IPS-20b (cell line): ENCODE results near the gene ZNF236.
"Not testable (repeated sequence)": the region's sequence is repeated elsewhere in the genome, so short reads cannot be mapped to it uniquely, and the experiment has no call there.

Experiments used
- H3K27ac ChIP-seq: one replicate; pipeline ENCODE4 v1.5.1; 2013; ENCODE audit warnings: low read length
- H3K27me3 ChIP-seq: 2 replicates; pipeline ENCODE4 v1.6.1; 2013; ENCODE audit warnings: mild to moderate bottlenecking, low read length, inconsistent platforms; ENCODE audit not compliant: insufficient read depth
- H3K36me3 ChIP-seq: 2 replicates; pipeline ENCODE4 v1.6.1; 2013; ENCODE audit warnings: low read depth, mild to moderate bottlenecking, inconsistent platforms, low read length, moderate library complexity; ENCODE audit not compliant: insufficient read depth
- H3K4me1 ChIP-seq: 2 replicates; pipeline ENCODE4 v1.6.1; 2013; ENCODE audit warnings: mild to moderate bottlenecking, control low read depth, inconsistent platforms, low read length, moderate library complexity; ENCODE audit not compliant: insufficient read depth
- H3K4me3 ChIP-seq: 2 replicates; pipeline ENCODE4 v1.5.1; 2013; ENCODE audit warnings: mild to moderate bottlenecking, low read length, inconsistent platforms
- H3K9ac ChIP-seq: 2 replicates; pipeline ENCODE4 v1.6.1; 2013; ENCODE audit warnings: low read depth, mild to moderate bottlenecking, inconsistent platforms, low read length, moderate library complexity
- H3K9me3 ChIP-seq: 2 replicates; pipeline ENCODE4 v1.6.1; 2013; ENCODE audit warnings: mild to moderate bottlenecking, low read depth, low read length, inconsistent platforms; ENCODE audit not compliant: insufficient read depth

ZNF236 gene

GRCh38 chr18:76803814-76804213, 18.5 kb upstream of the ZNF236 start:
- Histone ChIP-seq H3K9me3 (0 out of 2 replicates have a peak, but pooled peaks cover 2% of the 10 kb centered on the region), H3K27me3 (no peaks in the 10 kb centered on the region; the same call in 1 of the 2 replicates), H3K9ac (no peak overlapping the region), H3K36me3 (no peaks in the 10 kb centered on the region), H3K27ac (no peak overlapping the region), H3K4me3 (no peak overlapping the region), H3K4me1 (no peaks in the 10 kb centered on the region)

DNA sequence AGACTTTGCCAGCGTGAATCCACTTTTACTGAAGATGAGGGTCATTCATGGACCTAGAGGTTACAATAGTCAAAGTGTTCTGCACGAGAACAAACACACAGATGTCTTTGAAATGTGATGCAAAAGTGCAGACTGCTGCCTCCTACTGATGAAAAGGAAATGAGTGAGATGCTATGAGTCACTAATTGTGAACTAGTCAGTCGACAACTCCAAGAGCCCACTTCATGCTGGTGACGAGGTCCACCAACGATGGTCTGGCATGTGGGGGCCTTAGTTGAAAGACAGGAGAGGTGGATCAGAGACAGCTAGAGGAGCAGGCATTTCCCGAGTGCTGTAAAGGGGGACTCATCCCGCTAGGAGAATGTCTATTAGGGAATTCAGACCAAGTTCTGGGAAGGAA, 17.1 kb upstream of the ZNF236 start:
- Histone ChIP-seq H3K4me3 (no peak overlapping the region), H3K27ac (no peak overlapping the region), H3K9ac (no peak overlapping the region), H3K36me3 (no peaks in the 10 kb centered on the region), H3K4me1 (no peaks in the 10 kb centered on the region), H3K27me3 (no peaks in the 10 kb centered on the region; the same call in 1 of the 2 replicates), H3K9me3 (no peaks in the 10 kb centered on the region)

DNA sequence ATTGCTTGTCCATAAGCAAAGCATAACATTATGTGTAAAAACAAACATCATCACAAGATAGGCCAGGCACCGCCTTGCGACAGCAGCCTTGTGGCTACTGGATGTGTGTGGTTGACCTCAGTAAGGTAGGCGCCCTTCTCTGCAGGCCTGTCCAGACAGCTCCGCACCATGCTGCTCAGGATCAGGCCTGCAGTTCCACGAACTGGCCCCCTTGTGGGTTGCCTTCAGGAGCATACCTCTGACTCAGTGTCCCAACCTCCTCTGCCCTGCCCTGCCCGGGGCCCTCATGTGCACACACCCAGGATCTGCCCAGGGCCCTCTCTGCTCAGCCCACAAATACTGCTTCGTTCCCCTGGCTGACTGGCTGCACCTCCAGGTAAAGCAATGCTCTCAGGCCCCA, 16.1 kb upstream of the ZNF236 start:
- H3K4me1 ChIP-seq: no peaks in the 10 kb centered on the region
- H3K9me3 ChIP-seq: no peaks in the 10 kb centered on the region
- H3K9ac ChIP-seq: no peak overlapping the region
- no peak overlapping the region for H3K4me3 ChIP-seq
- no peak overlapping the region for H3K27ac ChIP-seq
- H3K36me3 ChIP-seq: no peaks in the 10 kb centered on the region
- no peaks in the 10 kb centered on the region; the same call in 1 of the 2 replicates for H3K27me3 ChIP-seq

GRCh38 chr18:76808561-76808960, 13.8 kb upstream of the ZNF236 start:
- H3K27me3 ChIP-seq: no peaks in the 10 kb centered on the region
- H3K4me1 ChIP-seq: no peaks in the 10 kb centered on the region
- no peaks in the 10 kb centered on the region for H3K36me3 ChIP-seq
- H3K4me3 ChIP-seq: no peak overlapping the region
- H3K9me3 ChIP-seq: no peaks in the 10 kb centered on the region
- no peak overlapping the region for H3K9ac ChIP-seq
- H3K27ac ChIP-seq: no peak overlapping the region

DNA sequence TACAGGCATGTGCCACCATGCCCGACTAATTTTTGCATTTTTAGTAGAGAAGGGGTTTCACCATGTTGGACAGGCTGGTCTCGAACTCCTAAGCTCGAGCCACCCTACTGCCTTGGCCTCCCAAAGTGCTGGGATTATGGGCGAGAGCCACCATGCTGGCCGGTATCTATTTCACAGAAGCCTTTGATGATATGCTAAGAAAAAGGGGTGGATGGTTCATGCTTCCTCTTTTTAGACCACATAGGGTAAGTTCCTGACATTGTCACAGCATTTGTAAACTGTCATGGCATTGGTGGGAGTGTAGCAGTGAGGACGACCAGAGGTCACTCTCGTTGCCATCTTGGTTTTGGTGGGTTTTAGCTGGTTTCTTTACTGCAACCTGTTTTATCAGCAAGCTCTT, 10.8 kb upstream of the ZNF236 start:
- H3K27me3 ChIP-seq, H3K9me3 ChIP-seq, H3K27ac ChIP-seq, H3K36me3 ChIP-seq, H3K4me1 ChIP-seq, H3K9ac ChIP-seq, H3K4me3 ChIP-seq: not testable (repeated sequence)

DNA sequence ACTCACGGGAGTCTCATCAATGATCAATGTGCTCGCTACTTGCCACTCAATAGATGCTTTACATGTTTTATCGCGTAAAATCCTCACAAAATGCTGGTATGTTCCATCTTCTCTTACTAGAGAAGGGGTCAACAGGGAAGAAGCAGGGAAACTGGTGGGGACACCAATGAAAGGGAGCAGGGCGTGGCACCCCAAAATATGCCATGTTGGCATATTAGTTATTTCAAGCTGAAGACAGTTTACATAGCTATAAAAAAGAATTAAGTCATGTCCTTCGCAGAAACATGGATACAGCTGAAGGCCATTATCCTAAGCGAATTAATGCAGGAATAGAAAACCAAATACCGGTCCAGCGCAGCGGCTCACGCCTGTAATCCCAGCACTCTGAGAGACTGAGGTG, 8.1 kb upstream of the ZNF236 start:
- Histone ChIP-seq H3K4me1 (no peaks in the 10 kb centered on the region), H3K4me3 (no peak overlapping the region), H3K36me3 (no peaks in the 10 kb centered on the region; the same call in 1 of the 2 replicates), H3K27ac (no peak overlapping the region), H3K27me3 (no peaks in the 10 kb centered on the region), H3K9ac (no peak overlapping the region), H3K9me3 (no peaks in the 10 kb centered on the region)

DNA sequence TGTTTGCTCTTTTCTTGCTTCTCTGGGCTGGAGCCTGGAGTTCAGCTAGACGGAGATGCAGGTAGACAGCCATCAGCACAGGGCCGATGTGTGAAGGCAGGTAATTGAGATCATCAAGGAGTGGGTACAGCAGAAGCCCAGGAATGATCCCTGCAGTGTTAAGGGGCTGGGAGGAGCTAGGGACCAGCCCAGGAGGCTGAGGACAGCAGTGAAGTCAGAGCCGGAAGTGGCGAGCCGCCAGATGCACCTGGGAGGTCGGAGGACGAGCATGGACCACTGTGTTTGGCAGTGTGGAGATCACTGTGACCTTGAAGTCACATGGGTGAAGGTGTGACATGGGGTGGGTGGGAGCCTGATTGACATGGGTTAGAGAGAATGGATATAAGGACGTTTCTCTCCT, 6.2 kb upstream of the ZNF236 start:
- Histone ChIP-seq H3K4me1 (peaks cover 4% of the 10 kb centered on the region; the same call in 1 of the 2 replicates), H3K27me3 (no peaks in the 10 kb centered on the region), H3K4me3 (no peak overlapping the region), H3K27ac (no peak overlapping the region), H3K9ac (no peak overlapping the region), H3K9me3 (no peaks in the 10 kb centered on the region), H3K36me3 (no peaks in the 10 kb centered on the region; the same call in 1 of the 2 replicates)

- Histone ChIP-seq H3K9ac (no peak overlapping the region), H3K9me3 (no peaks in the 10 kb centered on the region), H3K36me3 (no peaks in the 10 kb centered on the region; the same call in 1 of the 2 replicates), H3K4me3 (no peak overlapping the region), H3K4me1 (peaks cover 4% of the 10 kb centered on the region; the same call in 1 of the 2 replicates), H3K27ac (no peak overlapping the region), H3K27me3 (no peaks in the 10 kb centered on the region)
Measured at GRCh38 chr18:76817888-76818611, 4.3 kb upstream of the ZNF236 start.

- no peak overlapping the region for H3K9ac ChIP-seq
Measured at GRCh38 chr18:76819411-76820136, 2.8 kb upstream of the ZNF236 start.

GRCh38 chr18:76821356-76821874, 942 bp upstream of the ZNF236 start:
- no peaks in the 10 kb centered on the region for H3K9me3 ChIP-seq
- peaks cover 7% of the 10 kb centered on the region for H3K4me1 ChIP-seq
- H3K9ac ChIP-seq: peak overlapping the region; percentile 97
- H3K36me3 ChIP-seq: no peaks in the 10 kb centered on the region
- H3K27me3 ChIP-seq: no peaks in the 10 kb centered on the region
- peak overlapping the region; percentile 100 for H3K4me3 ChIP-seq
- H3K27ac ChIP-seq: peak overlapping the region; percentile 93

More at GRCh38 chr18:76819411-76820136, 2.8 kb upstream of the ZNF236 start:
- H3K9me3 ChIP-seq: no peaks in the 10 kb centered on the region
- H3K27ac ChIP-seq: no peak overlapping the region
- H3K36me3 ChIP-seq: no peaks in the 10 kb centered on the region; the same call in 1 of the 2 replicates
- no peaks in the 10 kb centered on the region for H3K27me3 ChIP-seq
- H3K4me1 ChIP-seq: peaks cover 7% of the 10 kb centered on the region
- H3K4me3 ChIP-seq: no peak overlapping the region

GRCh38 chr18:76821875-76822505, 367 bp upstream of the ZNF236 start:
- Histone ChIP-seq H3K27me3 (no peaks in the 10 kb centered on the region), H3K36me3 (no peaks in the 10 kb centered on the region), H3K9ac (peak overlapping the region; percentile 97), H3K9me3 (no peaks in the 10 kb centered on the region), H3K27ac (peak overlapping the region; percentile 93), H3K4me3 (peak overlapping the region; percentile 100), H3K4me1 (peaks cover 7% of the 10 kb centered on the region)
